Stromal cell of bone marrow (primary cell): ENCODE measurements around the gene HSPA4.
"Not testable (repeated sequence)": the region's sequence is repeated elsewhere in the genome, so short reads cannot be mapped to it uniquely, and the experiment has no call there.

Experiments
- DNase-seq: peaks from one replicate; pipeline ENCODE4 v3.0.0-alpha.2; 2012; ENCODE audit warnings: low read depth

The HSPA4 gene

GRCh38 chr5:133051542-133052316, at the start of gene HSPA4:
HSPA4 (plus strand) TSS chr5:133052013; CDS start chr5:133052251, 238 bp downstream.
- DNase-seq: peak; percentile 97

- no peak for DNase-seq
Observed at GRCh38 chr5:133006653-133007052, 45.2 kb upstream of the HSPA4 start.

- DNase-seq: not testable (repeated sequence)
Observed at GRCh38 chr5:133008455-133008854, 43.4 kb upstream of the HSPA4 start.

GRCh38 chr5:133015466-133015865, 36.3 kb upstream of the HSPA4 start:
- DNase-seq: no peak

- DNase-seq: no peak
Observed at GRCh38 chr5:133017964-133018363, 33.8 kb upstream of the HSPA4 start.

GRCh38 chr5:133019471-133019870, 32.3 kb upstream of the HSPA4 start:
- not testable (repeated sequence) for DNase-seq

GRCh38 chr5:133025804-133026663, 25.8 kb upstream of the HSPA4 start, which contains the start of gene ZCCHC10:
ZCCHC10 (minus strand) TSS chr5:133026549; CDS start chr5:133026537, 12 bp downstream.
- DNase-seq: peak; percentile 87

GRCh38 chr5:133026664-133027153, 25.1 kb upstream of the HSPA4 start:
- DNase-seq: no peak

GRCh38 chr5:133029416-133029815, 22.4 kb upstream of the HSPA4 start:
- no peak for DNase-seq

GRCh38 chr5:133030343-133031005, 21.3 kb upstream of the HSPA4 start:
- DNase-seq: no peak

- no peak for DNase-seq
Observed at GRCh38 chr5:133032852-133033742, 18.7 kb upstream of the HSPA4 start.

GRCh38 chr5:133034064-133034463, 17.7 kb upstream of the HSPA4 start:
- DNase-seq: no peak

GRCh38 chr5:133035224-133035623, 16.6 kb upstream of the HSPA4 start:
- DNase-seq: no peak

GRCh38 chr5:133036677-133037076, 15.1 kb upstream of the HSPA4 start:
- DNase-seq: not testable (repeated sequence)

GRCh38 chr5:133041157-133041784, 10.5 kb upstream of the HSPA4 start:
- no peak for DNase-seq

- no peak for DNase-seq
Observed at GRCh38 chr5:133041910-133042309, 9.9 kb upstream of the HSPA4 start.

- DNase-seq: not testable (repeated sequence)
Observed at GRCh38 chr5:133046560-133046959, 5.3 kb upstream of the HSPA4 start.

GRCh38 chr5:133047404-133047803, 4.4 kb upstream of the HSPA4 start:
- DNase-seq: no peak

GRCh38 chr5:133048993-133049725, 2.7 kb upstream of the HSPA4 start:
- no peak for DNase-seq

GRCh38 chr5:133049726-133050048, 2.1 kb upstream of the HSPA4 start:
- DNase-seq: no peak
